Stimulated activated CD4-positive, alpha-beta T cell treated with anti-CD3 and anti-CD28 coated beads, Interleukin-12 subunit alpha, Interleukin-12 subunit beta, amount 100 ng/mL, for 24 hours (primary cell): ENCODE results near the gene YWHAQ.
"Not testable (repeated sequence)": the region's sequence is repeated elsewhere in the genome, so short reads cannot be mapped to it uniquely, and the experiment has no call there.

ENCODE experiments used
- DNase-seq, 2 experiments: peaks; one replicate each; pipeline ENCODE4 v3.0.0-alpha.2; 2020; ENCODE audit warnings: low read depth in 2 of 2

YWHAQ gene

GRCh38 chr2:9631878-9632700 is 1.3 kb upstream of the YWHAQ start:
- no peak for DNase-seq

GRCh38 chr2:9631553-9631819 is 689 bp upstream of the YWHAQ start:
- DNase-seq = no peak

GRCh38 chr2:9630117-9630735 is 571 bp downstream of the YWHAQ start:
- peak; percentile 49 to 61 for DNase-seq

GRCh38 chr2:9629222-9630116 is 1.3 kb downstream of the YWHAQ start:
- DNase-seq = no peak

- no peak for DNase-seq
Measured at GRCh38 chr2:9627310-9627709, 3.5 kb downstream of the YWHAQ start.

- no peak for DNase-seq
Measured at GRCh38 chr2:9623151-9623550, 7.6 kb downstream of the YWHAQ start.

GRCh38 chr2:9621655-9622054 is 9.1 kb downstream of the YWHAQ start:
- not testable (repeated sequence) for DNase-seq

- DNase-seq = no peak
Measured at GRCh38 chr2:9618410-9618809, 12.4 kb downstream of the YWHAQ start.

GRCh38 chr2:9617749-9618148 is 13.0 kb downstream of the YWHAQ start:
- DNase-seq = no peak

- no peak for DNase-seq
Measured at GRCh38 chr2:9617296-9617695, 13.5 kb downstream of the YWHAQ start.

GRCh38 chr2:9614562-9614961 is 16.2 kb downstream of the YWHAQ start:
- DNase-seq = no peak

GRCh38 chr2:9613291-9613690 is 17.5 kb downstream of the YWHAQ start:
- no peak for DNase-seq

- not testable (repeated sequence) for DNase-seq
Measured at GRCh38 chr2:9611549-9611912, 19.3 kb downstream of the YWHAQ start.

GRCh38 chr2:9610781-9611548 is 19.8 kb downstream of the YWHAQ start:
- DNase-seq = no peak

- not testable (repeated sequence) for DNase-seq
Measured at GRCh38 chr2:9608491-9608890, 22.3 kb downstream of the YWHAQ start.

- DNase-seq = no peak
Measured at GRCh38 chr2:9602412-9602811, 28.4 kb downstream of the YWHAQ start.

GRCh38 chr2:9601397-9601796 is 29.4 kb downstream of the YWHAQ start:
- DNase-seq = no peak

GRCh38 chr2:9599430-9599829 is 31.4 kb downstream of the YWHAQ start:
- no peak for DNase-seq

GRCh38 chr2:9596621-9597311 is 34.0 kb downstream of the YWHAQ start:
- no peak for DNase-seq

GRCh38 chr2:9595746-9596145 is 35.1 kb downstream of the YWHAQ start:
- DNase-seq = no peak

GRCh38 chr2:9595256-9595655 is 35.5 kb downstream of the YWHAQ start:
- DNase-seq = not testable (repeated sequence)
